Measurements from ENCODE around the gene SPON2. TPM values are rescaled to one million over a fixed set of nuclear protein-coding genes. Genes with fewer than 3 reads are reported as not detected.
A peak's percentile ranks its signal among the peaks of the same experiment; 100 is the strongest.

SPON2 gene
- polyA plus RNA-seq, 6 donors from 2014 or later: 0.56 to 4.1 (median 1.5) TPM

GRCh38 chr4:1212546-1213335, 40.4 kb upstream of the SPON2 start:
- DNase-seq (no peak), ATAC-seq (ENCODE audit: low read depth in 2 of 2) (no peak)
- H3K27ac Mint-ChIP-seq: no peak overlapping the region
- peaks cover 18 to 25% (median 21%) of the 10 kb centered on the region in 3 donors for H3K4me1 Mint-ChIP-seq
- H3K36me3 Mint-ChIP-seq: no peaks in the 10 kb centered on the region
- no peaks in the 10 kb centered on the region for H3K27me3 Mint-ChIP-seq
- no peaks in the 10 kb centered on the region for H3K9me3 Mint-ChIP-seq
- H3K4me3 Mint-ChIP-seq: no peak overlapping the region

- DNase-seq (no peak), ATAC-seq (ENCODE audit: low read depth in 2 of 2) (no peak)
- Mint-ChIP-seq H3K27ac (no peak overlapping the region), H3K36me3 (no peaks in the 10 kb centered on the region), H3K9me3 (no peaks in the 10 kb centered on the region), H3K4me1 (peaks cover 11 to 18% (median 14%) of the 10 kb centered on the region in 3 donors), H3K4me3 (no peak overlapping the region), H3K27me3 (no peaks in the 10 kb centered on the region)
Measured at GRCh38 chr4:1211891-1212545, 39.6 kb upstream of the SPON2 start.

DNA sequence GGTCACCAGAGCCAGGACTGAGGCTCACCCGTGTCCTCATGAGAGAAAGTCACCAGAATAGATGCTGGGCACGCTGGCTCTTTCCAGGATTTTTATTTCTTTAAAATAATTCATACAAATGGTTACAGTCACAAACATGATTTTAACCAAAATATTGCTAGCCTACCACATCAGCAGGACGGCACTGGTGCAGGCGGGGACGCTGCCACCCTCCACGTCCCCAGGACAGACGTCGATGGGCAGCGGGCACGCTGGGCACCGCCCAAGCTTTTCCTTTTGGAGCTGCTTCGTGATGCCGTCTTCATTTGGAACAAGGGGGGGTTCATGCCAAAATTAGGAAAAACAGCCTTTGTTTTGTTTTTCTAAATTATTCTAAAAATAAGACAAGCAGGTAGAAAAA, 39.0 kb upstream of the SPON2 start:
- peaks cover 4 to 12% (median 7%) of the 10 kb centered on the region in 3 donors for H3K4me1 Mint-ChIP-seq
- H3K36me3 Mint-ChIP-seq: no peaks in the 10 kb centered on the region
- peak overlapping the region in 1 of 8 donors; percentile 25 for H3K4me3 Mint-ChIP-seq
- H3K9me3 Mint-ChIP-seq: no peaks in the 10 kb centered on the region
- no peak for DNase-seq
- no peak for ATAC-seq (ENCODE audit: low read depth in 2 of 2)
- no peaks in the 10 kb centered on the region for H3K27me3 Mint-ChIP-seq
- H3K27ac Mint-ChIP-seq: peak overlapping the region in 1 of 6 donors; percentile 47

DNA sequence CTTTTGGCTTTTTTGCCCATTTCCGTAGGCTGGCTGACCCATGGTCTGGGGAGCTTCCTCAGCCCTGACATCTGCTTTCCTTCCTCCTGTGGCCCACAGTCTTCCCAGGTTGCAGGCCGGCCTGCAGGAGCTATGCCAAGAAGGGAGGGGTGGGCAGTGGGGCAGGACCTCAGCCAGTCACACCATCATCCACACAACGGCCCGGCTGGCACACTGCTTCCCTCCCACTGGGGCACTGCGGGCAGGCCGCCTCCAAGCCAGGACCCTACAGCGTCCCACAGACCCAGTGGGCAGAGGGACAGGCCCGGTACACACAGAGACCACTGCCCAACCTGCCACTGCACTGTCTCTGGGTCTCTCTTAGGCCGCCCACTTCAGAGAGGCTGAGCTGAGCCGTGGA, 38.6 kb upstream of the SPON2 start:
- ATAC-seq (ENCODE audit: low read depth in 2 of 2): no peak
- Mint-ChIP-seq H3K4me1 (peaks cover 4 to 8% (median 6%) of the 10 kb centered on the region in 3 donors), H3K9me3 (no peaks in the 10 kb centered on the region), H3K36me3 (no peaks in the 10 kb centered on the region), H3K4me3 (no peak overlapping the region), H3K27me3 (no peaks in the 10 kb centered on the region), H3K27ac (no peak overlapping the region)
- DNase-seq: no peak

GRCh38 chr4:1210241-1210841, 38.0 kb upstream of the SPON2 start:
- DNase-seq (no peak), ATAC-seq (ENCODE audit: low read depth in 2 of 2) (no peak)
- H3K4me3 Mint-ChIP-seq: no peak overlapping the region
- no peaks in the 10 kb centered on the region for H3K36me3 Mint-ChIP-seq
- H3K27ac Mint-ChIP-seq: no peak overlapping the region
- peaks cover 3 to 6% (median 4%) of the 10 kb centered on the region in 3 donors for H3K4me1 Mint-ChIP-seq
- H3K9me3 Mint-ChIP-seq: no peaks in the 10 kb centered on the region
- H3K27me3 Mint-ChIP-seq: no peaks in the 10 kb centered on the region

DNA sequence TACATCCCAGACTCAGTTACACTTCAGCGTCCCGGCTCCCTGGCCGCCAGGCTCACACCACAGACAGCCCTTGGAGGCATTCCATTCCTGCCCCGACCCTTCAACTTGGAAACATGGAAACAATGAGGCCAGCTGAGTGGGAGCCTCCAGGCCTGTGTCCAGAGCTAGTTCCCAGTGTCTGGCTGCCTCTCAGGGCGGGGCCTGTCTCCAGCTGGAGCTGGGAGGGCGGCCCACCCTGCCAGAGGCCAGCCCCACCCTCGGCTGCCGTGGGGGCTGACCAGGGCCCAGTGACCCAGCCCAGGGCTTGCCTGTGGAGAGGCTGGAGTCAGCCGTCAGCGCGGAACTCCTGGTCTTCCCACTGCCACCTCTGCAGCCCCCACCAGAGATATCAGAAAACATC, 37.4 kb upstream of the SPON2 start:
- H3K27me3 Mint-ChIP-seq: no peaks in the 10 kb centered on the region
- ATAC-seq (ENCODE audit: low read depth in 2 of 2) (no peak), DNase-seq (no peak)
- H3K9me3 Mint-ChIP-seq: no peaks in the 10 kb centered on the region
- peaks cover 3 to 7% (median 4%) of the 10 kb centered on the region in 3 donors for H3K4me1 Mint-ChIP-seq
- no peaks in the 10 kb centered on the region for H3K36me3 Mint-ChIP-seq
- H3K4me3 Mint-ChIP-seq: no peak overlapping the region
- H3K27ac Mint-ChIP-seq: peak overlapping the region in 1 of 6 donors; percentile 66

DNA sequence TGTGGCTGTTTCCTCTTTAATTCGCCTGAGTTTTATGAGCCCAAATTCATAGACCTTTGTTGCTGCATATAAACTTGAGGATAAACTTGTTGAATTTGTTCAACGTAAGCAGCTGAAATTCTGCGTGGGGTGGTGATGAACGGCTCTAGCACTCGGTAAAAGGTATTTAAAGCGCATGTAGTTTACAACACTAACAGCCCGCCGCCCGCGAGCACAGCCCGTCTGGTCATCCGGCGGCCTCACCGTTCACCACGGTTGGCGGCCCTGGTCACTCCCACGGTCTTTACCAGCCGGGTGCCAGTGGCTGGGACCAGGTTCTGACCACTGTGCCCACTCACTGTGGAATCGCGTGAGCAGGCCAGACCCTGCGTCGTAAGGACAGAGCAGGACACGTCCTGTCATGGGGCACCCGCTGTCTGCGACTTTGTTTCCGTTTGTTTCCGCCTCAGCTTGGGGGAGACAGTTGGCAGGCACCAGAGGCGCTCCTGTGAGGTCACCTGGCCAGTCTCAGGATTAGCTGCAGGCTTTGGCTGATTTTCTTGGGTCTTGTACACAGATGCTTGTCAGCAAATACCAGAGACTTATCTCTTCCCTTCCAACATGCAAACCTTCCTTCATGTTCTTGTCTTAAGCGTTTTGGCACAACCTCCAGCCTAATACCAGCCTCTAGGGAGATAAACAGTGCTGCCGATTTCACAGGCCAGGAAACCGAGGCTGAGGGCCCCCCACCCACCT, 36.8 kb upstream of the SPON2 start:
- no peak for ATAC-seq (ENCODE audit: low read depth in 2 of 2)
- H3K27me3 Mint-ChIP-seq: no peaks in the 10 kb centered on the region
- H3K4me1 Mint-ChIP-seq: peaks cover 4 to 14% (median 7%) of the 10 kb centered on the region in 3 donors
- H3K27ac Mint-ChIP-seq: no peak overlapping the region
- DNase-seq: no peak
- H3K36me3 Mint-ChIP-seq: no peaks in the 10 kb centered on the region
- H3K9me3 Mint-ChIP-seq: no peaks in the 10 kb centered on the region
- H3K4me3 Mint-ChIP-seq: peak overlapping the region in 1 of 8 donors; percentile 35

DNA sequence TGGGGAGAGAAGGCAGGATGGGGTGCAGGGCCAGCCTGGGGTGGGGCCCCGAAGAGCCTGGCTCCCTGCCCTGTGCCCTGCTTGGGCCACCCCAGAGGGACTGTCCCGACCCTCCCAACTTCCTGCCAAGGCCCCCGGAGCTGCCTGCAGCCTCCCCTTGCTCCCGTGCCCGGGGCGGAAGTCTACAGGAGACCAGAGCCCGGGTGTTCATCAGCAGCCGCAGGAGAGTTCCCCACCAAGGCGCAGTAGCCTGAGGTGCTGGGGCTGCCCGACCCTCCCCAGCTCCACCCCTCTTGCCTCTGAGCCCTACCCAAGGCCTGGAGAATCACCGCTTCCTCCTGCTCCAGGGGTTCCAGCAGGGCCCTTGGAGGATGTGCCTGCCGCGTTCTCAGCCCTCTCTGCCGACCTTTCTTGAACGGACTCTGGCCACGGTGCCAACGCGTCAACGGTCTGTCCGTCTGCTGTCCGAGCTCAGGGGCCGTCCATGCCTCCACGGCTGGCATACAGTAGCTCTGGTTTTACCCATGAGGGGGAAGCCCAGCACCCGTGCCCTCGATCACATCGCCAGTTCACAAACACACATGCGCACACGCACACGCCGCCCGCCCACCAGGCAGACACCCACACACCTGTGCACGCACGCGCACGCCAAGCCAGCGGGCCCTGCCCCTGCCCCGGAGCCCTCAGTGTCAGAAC, 36.0 kb upstream of the SPON2 start:
- H3K9me3 Mint-ChIP-seq: no peaks in the 10 kb centered on the region
- H3K27me3 Mint-ChIP-seq: no peaks in the 10 kb centered on the region
- peak overlapping the region in 1 of 8 donors; percentile 35 for H3K4me3 Mint-ChIP-seq
- peak overlapping the region in 1 of 6 donors; percentile 79 for H3K27ac Mint-ChIP-seq
- ATAC-seq (ENCODE audit: low read depth in 2 of 2): no peak
- H3K36me3 Mint-ChIP-seq: no peaks in the 10 kb centered on the region
- H3K4me1 Mint-ChIP-seq: peaks cover 4 to 21% (median 15%) of the 10 kb centered on the region in 3 donors
- no peak for DNase-seq

GRCh38 chr4:1207603-1208265, 35.4 kb upstream of the SPON2 start:
- H3K27me3 Mint-ChIP-seq: no peaks in the 10 kb centered on the region
- peaks cover 4 to 28% (median 20%) of the 10 kb centered on the region in 3 donors for H3K4me1 Mint-ChIP-seq
- H3K36me3 Mint-ChIP-seq: no peaks in the 10 kb centered on the region
- ATAC-seq (ENCODE audit: low read depth in 2 of 2) (no peak), DNase-seq (no peak)
- no peak overlapping the region for H3K4me3 Mint-ChIP-seq
- H3K27ac Mint-ChIP-seq: peak overlapping the region in 3 of 6 donors; percentile 6 to 67 (median 44)
- H3K9me3 Mint-ChIP-seq: no peaks in the 10 kb centered on the region

GRCh38 chr4:1207157-1207470, 34.7 kb upstream of the SPON2 start:
- peaks cover 7 to 33% (median 23%) of the 10 kb centered on the region in 3 donors for H3K4me1 Mint-ChIP-seq
- ATAC-seq (ENCODE audit: low read depth in 2 of 2) (no peak), DNase-seq (no peak)
- H3K9me3 Mint-ChIP-seq: no peaks in the 10 kb centered on the region
- H3K27ac Mint-ChIP-seq: no peak overlapping the region
- no peaks in the 10 kb centered on the region for H3K36me3 Mint-ChIP-seq
- no peak overlapping the region for H3K4me3 Mint-ChIP-seq
- no peaks in the 10 kb centered on the region for H3K27me3 Mint-ChIP-seq

GRCh38 chr4:1206299-1207156, 34.1 kb upstream of the SPON2 start:
- Mint-ChIP-seq H3K9me3 (no peaks in the 10 kb centered on the region), H3K36me3 (no peaks in the 10 kb centered on the region), H3K4me3 (no peak overlapping the region), H3K27me3 (no peaks in the 10 kb centered on the region), H3K27ac (peak overlapping the region in 1 of 6 donors; percentile 42), H3K4me1 (peaks cover 12 to 38% (median 29%) of the 10 kb centered on the region in 3 donors)
- ATAC-seq (ENCODE audit: low read depth in 2 of 2) (no peak), DNase-seq (no peak)
